Cardiac muscle cell (in vitro differentiated cells and primary cell): ENCODE results near the gene LRGUK. TPM values are rescaled to one million over a fixed set of nuclear protein-coding genes. Genes with fewer than 3 reads are reported as not detected.

Experiments
- DNase-seq, 2 donors: peaks; one replicate each; pipeline versions ENCODE4 v3.0.0 to v3.0.0-alpha.2; 2010 to 2017; ENCODE audit warnings: low read depth in 1 of 2, low spot score in 1 of 2
- H3K27ac ChIP-seq: fragments of 200-600 bp; sonication (generic); 2 replicates; pipeline ENCODE4 v1.5.1; 2016
- H3K27me3 ChIP-seq: fragments of 200-600 bp; sonication (generic); 2 replicates; pipeline ENCODE4 v1.6.0; 2016; ENCODE audit warnings: control low read depth
- H3K36me3 ChIP-seq: fragments of 200-600 bp; sonication (generic); 2 replicates; pipeline ENCODE4 v1.5.1; 2016; ENCODE audit warnings: control low read depth
- H3K4me1 ChIP-seq: fragments of 200-600 bp; sonication (generic); 2 replicates; pipeline ENCODE4 v1.8.1; 2017; ENCODE audit warnings: low read depth, mild to moderate bottlenecking, mixed run types
- H3K4me3 ChIP-seq: fragments of 200-600 bp; sonication (generic); 2 replicates; pipeline ENCODE4 v1.5.1; 2016; ENCODE audit warnings: mild to moderate bottlenecking
- H3K9me3 ChIP-seq: fragments of 200-600 bp; sonication (generic); 2 replicates; pipeline ENCODE4 v1.5.1; 2017; ENCODE audit warnings: low read depth, mild to moderate bottlenecking, control low read depth
- polyA plus RNA-seq: library from polyadenylated mRNA; unstranded; fragments of >200 nt; fragmentation: Nextera tagmentation; extraction: Ambion mirVana; gene quantifications from 2 replicates; pipeline ENCODE4 v1.2.1, GENCODE V29; 2016
- total RNA-seq: library from RNA; depleted of rRNA; stranded (reverse); fragments of >200 nt; gene quantifications from 2 replicates; pipeline ENCODE4 v1.2.3, GENCODE V29; 2016
- TF ChIP-seq, protein P1 (sequence below): IDR thresholded peaks from 2 replicates; pipeline ENCODE4 v1.5.1; 2012; ENCODE audit warnings: low read depth, mild to moderate bottlenecking, low read length

The LRGUK gene
- total and polyA plus RNA-seq, 2 experiments from 2014 or later: 0.36 TPM; not detected in 1

DNA sequence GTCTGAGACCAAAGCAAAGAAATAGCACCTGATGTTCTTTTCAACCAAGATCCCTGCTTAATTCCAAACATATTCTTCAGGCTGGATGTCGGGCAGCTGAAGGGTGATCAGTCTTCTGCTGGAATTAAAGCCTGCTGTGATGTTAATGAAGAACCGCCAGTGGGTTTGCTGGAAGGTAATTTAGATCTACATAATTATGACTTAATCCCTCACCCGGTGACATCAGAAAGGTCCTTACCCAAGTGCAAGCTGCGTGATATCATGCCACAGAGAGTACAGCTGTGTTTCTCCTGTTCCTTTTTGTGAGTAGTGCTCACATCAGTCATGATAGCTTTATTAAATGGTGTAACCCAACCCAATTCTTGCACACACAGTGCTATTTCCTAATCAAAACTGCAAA lies 29.1 kb upstream of the LRGUK start:
- no peak overlapping the region for H3K4me3 ChIP-seq
- H3K27ac ChIP-seq: no peak overlapping the region
- no peaks in the 10 kb centered on the region for H3K9me3 ChIP-seq
- no peaks in the 10 kb centered on the region for H3K4me1 ChIP-seq
- TF ChIP-seq, protein P1, sequence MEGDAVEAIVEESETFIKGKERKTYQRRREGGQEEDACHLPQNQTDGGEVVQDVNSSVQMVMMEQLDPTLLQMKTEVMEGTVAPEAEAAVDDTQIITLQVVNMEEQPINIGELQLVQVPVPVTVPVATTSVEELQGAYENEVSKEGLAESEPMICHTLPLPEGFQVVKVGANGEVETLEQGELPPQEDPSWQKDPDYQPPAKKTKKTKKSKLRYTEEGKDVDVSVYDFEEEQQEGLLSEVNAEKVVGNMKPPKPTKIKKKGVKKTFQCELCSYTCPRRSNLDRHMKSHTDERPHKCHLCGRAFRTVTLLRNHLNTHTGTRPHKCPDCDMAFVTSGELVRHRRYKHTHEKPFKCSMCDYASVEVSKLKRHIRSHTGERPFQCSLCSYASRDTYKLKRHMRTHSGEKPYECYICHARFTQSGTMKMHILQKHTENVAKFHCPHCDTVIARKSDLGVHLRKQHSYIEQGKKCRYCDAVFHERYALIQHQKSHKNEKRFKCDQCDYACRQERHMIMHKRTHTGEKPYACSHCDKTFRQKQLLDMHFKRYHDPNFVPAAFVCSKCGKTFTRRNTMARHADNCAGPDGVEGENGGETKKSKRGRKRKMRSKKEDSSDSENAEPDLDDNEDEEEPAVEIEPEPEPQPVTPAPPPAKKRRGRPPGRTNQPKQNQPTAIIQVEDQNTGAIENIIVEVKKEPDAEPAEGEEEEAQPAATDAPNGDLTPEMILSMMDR: no peak
- no peak for DNase-seq
- no peaks in the 10 kb centered on the region for H3K27me3 ChIP-seq
- H3K36me3 ChIP-seq: no peaks in the 10 kb centered on the region

DNA sequence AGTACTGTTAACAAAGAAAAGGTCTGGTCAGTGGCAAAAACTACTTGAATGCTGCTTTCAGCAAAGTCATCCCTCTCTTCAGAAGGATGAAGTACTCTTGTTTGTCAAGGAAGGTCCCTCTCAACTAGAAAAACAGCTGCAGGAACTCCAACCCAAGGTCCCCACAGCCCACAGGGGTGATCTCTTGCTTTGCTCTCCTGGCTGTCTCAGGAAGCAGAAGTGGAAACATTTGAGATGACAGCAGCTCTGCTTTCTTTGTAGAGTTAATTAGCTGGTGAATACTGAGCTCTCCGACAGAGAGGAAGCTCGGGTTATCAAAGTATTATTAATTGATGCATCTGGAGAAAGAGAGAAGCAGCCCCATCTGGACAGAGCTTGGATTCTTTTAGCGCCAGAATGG lies 25.4 kb upstream of the LRGUK start:
- TF ChIP-seq, protein P1: no peak

DNA sequence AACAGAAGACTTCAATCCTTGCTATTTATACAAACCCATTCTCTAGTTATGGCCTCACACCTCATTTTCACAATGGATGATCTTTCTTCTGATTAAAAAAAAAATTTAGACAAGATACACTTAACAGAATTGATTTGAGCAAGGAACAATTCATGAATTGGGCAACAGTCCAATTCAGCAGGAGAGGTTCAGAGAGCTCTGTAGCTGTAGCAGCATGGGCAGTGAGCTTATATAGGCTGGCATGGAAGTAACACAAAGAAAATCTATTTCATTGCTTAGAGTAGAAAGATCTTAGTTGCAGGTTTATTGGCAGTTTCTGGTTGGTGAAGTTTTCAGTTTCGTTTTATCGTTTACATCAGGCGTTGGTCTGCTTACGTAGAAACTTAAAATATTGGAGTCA lies 23.0 kb upstream of the LRGUK start:
- no peak for DNase-seq
- Histone ChIP-seq H3K27me3 (no peaks in the 10 kb centered on the region), H3K36me3 (no peaks in the 10 kb centered on the region), H3K27ac (no peak overlapping the region), H3K9me3 (no peaks in the 10 kb centered on the region), H3K4me1 (no peaks in the 10 kb centered on the region), H3K4me3 (no peak overlapping the region)
- TF ChIP-seq, protein P1: no peak

More for the DNA sequence above, 25.4 kb upstream of the LRGUK start:
- Histone ChIP-seq H3K4me3 (no peak overlapping the region), H3K36me3 (no peaks in the 10 kb centered on the region), H3K27me3 (no peaks in the 10 kb centered on the region), H3K4me1 (no peaks in the 10 kb centered on the region), H3K27ac (no peak overlapping the region), H3K9me3 (no peaks in the 10 kb centered on the region)
- DNase-seq: no peak

DNA sequence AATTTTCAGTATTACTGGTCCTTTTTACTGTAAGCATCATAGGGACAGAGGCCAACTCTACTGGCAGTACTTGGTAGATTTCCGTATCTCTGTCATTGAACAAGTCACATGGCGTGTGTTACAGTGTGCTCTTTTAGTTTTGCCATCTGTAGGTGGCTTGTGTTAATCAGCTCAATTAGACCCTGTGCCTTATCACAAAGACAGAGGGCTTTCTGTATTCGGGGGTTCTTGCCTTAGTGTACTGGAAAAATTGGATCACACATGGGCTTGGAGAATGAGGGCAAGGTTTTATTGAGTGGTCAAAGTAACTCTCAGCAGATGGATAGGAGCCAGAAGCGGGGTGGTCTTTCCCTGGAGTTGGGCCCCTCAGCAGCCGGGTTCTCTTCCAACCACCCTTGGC lies 21.3 kb upstream of the LRGUK start:
- Histone ChIP-seq H3K27ac (no peak overlapping the region), H3K4me1 (no peaks in the 10 kb centered on the region), H3K27me3 (no peaks in the 10 kb centered on the region), H3K9me3 (no peaks in the 10 kb centered on the region), H3K36me3 (no peaks in the 10 kb centered on the region), H3K4me3 (no peak overlapping the region)
- TF ChIP-seq, protein P1: no peak
- no peak for DNase-seq

DNA sequence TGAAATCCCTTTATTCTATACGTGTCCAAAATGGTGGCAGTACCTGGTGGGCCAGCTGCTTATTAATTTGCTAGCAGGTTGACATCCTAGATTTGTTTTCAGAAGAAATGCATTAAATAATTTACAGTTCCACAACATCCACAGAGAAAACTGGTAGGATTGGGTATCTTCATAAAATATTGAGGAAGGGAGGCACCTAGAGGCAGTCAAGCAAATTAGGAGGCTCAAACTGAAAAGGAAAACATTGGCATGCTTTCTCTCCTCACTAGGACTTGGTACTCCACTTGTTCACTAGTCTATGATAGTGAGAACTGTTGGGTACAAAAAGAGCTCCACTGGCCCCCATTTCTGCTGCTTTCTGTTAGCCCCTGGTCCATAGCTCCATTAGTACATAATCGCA lies 18.3 kb upstream of the LRGUK start:
- no peaks in the 10 kb centered on the region for H3K36me3 ChIP-seq
- H3K4me1 ChIP-seq: no peaks in the 10 kb centered on the region
- H3K9me3 ChIP-seq: no peaks in the 10 kb centered on the region
- no peaks in the 10 kb centered on the region for H3K27me3 ChIP-seq
- no peak overlapping the region for H3K27ac ChIP-seq
- TF ChIP-seq, protein P1: peak; percentile 5
- DNase-seq: peak in 1 of 2 donors; percentile 4
- H3K4me3 ChIP-seq: no peak overlapping the region

DNA sequence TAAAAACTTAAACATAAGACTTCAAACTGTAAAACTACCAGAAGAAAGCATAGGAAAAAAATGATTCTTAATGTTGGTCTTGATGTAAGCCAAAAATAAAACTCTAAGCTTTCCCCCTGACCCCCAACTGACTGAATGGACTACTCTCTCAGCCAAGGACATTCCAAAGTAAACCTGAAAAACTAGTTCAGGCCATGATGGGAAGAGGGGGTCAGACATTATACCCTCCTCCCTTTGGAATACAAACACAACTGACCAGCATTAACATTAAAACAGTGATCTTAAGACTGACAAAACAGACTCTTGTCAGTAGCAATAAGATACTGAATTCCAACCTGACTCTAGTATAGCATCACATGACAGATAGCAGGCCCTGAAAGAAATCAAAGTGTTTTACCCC lies 13.5 kb upstream of the LRGUK start:
- DNase-seq: no peak
- no peak overlapping the region for H3K27ac ChIP-seq
- H3K36me3 ChIP-seq: no peaks in the 10 kb centered on the region
- H3K4me3 ChIP-seq: no peak overlapping the region
- H3K27me3 ChIP-seq: no peaks in the 10 kb centered on the region
- no peaks in the 10 kb centered on the region for H3K9me3 ChIP-seq
- no peaks in the 10 kb centered on the region for H3K4me1 ChIP-seq
- TF ChIP-seq, protein P1: no peak
